Kidney capillary endothelial cell (primary cell): Measurements from ENCODE around the gene TRIOBP.

Experiments
- DNase-seq: peaks from one replicate; pipeline ENCODE4 v3.0.0-alpha.2; 2018; ENCODE audit warnings: low spot score

Gene TRIOBP

DNA sequence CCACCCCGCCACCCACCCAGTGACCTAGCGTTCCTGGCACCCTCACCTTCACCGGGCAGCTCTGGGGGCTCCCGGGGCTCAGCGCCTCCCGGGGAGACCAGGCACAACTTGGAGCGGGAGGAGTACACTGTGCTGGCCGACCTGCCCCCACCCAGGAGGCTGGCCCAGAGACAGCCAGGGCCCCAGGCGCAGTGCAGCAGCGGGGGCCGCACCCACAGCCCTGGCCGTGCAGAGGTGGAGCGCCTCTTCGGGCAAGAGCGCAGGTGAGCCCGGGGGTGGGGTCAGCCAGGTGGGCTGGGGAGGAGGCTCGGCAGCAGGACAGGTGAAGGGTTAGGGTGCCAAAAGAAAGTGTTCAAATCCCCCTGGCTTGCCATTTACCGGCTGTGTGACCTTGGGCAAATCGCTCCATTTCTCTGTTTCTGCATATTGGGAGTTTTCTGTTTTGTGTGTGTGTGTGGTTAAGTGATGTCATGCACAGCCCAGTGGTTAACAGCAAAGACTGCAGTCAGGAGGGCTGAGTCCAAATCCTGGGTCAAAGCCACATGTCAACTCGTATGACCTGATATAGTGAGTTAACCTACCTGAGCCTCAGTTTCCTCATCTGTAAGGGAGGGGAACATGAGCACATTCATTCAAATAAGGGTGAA lies 29.5 kb downstream of the TRIOBP start:
- DNase-seq: no peak

DNA sequence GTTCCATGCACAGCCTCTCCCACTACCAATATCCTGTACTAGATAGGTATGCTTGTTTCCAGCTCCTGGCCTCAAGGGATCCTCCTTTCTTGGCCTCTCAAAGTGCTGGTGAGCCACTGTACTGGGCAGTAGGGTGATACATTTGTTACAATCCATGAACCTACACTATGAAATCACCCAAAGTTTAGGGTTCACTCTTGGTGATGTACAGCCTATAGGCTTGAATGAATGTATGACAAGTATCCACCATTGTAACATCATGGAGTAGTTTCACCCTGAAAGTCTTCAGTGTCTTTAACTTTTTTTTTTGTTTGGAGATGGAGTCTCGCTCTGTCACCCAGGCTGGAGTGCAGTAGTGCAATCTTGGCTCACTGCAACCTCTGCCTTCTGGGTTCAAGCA lies 31.8 kb downstream of the TRIOBP start:
- no peak for DNase-seq

- no peak for DNase-seq
These were observed 35.1 kb downstream of the TRIOBP start for GRCh38 chr22:37731804-37732471.

GRCh38 chr22:37732699-37733607 lies 36.1 kb downstream of the TRIOBP start:
- DNase-seq: no peak

DNA sequence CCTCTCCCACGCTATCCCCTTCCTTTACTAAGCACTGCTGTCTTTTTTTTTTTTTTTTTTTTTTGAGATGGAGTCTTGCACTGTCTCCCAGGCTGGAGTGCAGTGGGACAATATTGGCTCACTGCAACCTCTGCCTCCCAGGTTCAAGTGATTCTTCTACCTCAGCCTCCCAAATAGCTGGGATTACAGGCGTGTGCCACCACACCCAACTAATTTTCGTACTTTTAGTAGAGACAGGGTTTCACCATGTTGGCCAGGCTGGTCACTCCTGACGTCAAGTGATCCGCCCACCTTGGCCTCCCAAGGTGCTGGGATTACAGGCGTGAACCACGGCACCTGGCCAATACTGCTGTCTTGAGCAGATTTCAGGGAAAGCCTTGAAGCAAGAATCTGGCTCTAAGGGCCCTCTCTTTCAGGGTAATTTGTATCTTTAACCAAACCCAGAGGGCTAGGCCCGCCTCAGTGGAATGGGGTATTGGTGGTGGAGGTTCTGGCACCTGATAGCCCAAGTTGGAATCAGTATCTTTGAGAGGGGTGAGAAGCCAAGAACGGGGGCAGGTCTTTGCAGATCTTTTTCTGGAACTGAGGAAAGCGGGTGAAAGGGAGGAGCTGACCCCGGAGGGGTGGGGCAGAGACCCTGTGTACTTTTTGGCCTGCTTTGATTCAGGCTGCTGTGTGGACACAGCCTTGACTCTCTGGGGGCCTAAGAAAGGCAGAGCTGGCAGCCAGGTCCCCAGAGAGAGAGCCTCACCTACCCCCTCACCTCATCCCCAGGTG lies 37.0 kb downstream of the TRIOBP start:
- no peak for DNase-seq

DNA sequence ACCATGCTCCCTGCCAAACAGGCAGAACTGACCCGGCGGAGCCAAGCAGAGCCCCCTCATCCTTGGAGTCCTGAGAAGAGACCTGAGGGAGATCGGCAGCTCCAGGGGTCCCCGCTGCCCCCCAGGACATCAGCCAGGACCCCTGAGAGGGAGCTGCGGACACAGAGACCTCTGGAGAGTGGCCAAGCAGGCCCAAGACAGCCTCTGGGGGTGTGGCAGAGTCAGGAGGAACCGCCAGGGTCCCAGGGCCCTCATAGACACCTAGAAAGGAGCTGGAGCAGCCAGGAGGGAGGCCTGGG lies 37.5 kb downstream of the TRIOBP start:
- no peak for DNase-seq

DNA sequence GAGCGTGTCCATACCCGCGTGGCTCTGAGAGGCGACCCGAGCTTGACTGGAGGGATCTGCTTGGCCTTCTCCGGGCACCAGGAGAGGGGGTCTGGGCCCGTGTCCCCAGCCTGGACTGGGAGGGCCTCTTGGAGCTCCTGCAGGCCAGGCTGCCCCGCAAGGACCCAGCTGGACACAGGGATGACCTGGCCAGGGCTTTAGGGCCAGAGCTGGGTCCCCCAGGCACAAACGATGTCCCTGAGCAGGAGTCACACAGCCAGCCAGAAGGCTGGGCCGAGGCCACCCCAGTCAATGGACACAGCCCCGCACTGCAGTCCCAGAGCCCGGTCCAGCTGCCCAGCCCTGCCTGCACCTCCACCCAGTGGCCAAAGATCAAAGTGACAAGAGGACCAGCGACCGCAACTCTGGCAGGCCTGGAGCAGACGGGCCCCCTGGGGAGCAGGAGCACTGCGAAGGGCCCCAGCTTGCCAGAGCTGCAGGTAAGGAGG lies 38.2 kb downstream of the TRIOBP start:
- peak; percentile 51 for DNase-seq

DNA sequence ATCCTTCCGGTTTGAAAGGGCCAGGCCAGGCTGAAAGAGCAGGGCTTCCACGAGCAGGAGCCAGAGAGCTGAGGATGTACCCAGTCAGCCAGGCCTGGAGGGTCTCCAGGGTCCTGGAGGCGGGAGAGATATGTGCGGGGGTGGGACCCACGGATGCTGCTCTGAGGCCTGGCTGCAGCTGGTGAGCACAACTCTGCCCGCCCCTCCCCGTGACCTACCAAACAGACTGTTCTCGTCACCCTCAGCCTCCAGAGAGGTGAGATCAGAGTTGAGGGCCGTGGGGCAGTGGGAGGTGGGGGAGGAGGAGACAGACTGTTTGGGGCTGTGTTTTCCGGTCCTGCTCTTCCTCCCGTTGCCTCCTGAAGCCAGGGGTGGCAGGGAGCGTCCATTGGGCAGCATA lies 42.2 kb downstream of the TRIOBP start:
- no peak for DNase-seq

- DNase-seq: no peak
These were observed 42.8 kb downstream of the TRIOBP start for GRCh38 chr22:37739611-37740049.

DNA sequence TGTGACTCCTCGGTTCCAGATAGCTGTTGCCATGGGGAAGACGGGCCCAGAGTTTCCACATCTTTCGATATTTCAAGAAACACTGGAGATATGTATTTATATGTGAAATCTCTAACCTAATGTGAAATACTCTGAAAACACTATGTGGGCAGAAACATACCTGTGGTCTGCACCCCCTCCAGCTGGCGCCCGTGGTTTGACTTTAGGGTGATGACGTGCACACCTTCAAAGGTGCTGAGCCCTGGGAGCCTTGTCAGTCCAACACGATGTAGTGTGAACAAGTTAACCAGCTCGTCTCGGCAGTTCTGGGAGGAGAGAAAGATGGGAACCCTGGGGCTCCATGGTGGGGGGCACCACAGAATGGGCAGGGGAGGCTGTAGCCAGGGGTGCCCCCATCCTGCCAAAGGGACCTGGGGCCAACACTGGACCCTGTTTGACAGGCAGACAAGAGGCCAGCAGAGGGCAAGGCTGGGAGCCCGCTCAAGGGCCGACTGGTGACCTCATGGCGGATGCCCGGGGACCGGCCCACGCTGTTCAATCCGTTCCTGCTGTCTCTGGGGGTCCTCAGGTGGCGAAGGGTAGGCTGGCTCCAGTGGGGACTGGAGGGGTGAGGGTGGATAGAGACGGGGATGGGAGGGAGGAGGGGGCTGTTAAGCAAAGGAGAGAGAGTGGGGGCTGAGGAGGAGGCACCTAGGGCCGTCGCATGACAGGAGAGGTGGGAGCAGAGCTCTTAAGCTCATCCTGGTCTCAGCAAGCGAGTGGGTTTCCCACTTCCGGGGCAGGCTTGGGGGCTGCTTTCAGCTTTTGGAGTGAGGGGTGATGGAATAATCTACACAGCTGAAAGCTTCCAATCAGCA lies 43.8 kb downstream of the TRIOBP start:
- no peak for DNase-seq

DNA sequence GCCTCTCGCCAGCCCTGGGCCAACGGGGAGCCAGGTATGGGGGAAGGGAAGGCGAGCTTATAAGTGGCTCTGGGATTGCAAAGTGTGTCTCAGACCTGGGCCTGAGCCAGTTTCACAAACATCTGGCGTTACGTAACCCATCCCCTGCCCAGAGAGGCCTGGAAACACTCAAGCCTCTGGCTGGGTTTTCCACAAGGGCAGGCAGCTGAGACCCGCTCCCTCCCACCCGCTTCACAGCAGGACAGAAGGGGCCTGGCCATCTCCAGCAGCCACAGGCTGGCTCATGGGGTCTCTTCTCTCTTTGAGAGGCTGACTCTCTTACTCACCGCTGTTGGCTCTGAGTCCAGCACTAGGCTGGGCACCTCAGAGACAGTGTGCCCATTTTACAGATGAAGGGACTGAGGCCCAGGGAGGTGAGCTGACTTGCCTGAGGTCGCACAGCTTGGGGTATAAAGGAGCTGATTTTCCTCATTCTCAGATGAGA lies 44.5 kb downstream of the TRIOBP start:
- DNase-seq: no peak

DNA sequence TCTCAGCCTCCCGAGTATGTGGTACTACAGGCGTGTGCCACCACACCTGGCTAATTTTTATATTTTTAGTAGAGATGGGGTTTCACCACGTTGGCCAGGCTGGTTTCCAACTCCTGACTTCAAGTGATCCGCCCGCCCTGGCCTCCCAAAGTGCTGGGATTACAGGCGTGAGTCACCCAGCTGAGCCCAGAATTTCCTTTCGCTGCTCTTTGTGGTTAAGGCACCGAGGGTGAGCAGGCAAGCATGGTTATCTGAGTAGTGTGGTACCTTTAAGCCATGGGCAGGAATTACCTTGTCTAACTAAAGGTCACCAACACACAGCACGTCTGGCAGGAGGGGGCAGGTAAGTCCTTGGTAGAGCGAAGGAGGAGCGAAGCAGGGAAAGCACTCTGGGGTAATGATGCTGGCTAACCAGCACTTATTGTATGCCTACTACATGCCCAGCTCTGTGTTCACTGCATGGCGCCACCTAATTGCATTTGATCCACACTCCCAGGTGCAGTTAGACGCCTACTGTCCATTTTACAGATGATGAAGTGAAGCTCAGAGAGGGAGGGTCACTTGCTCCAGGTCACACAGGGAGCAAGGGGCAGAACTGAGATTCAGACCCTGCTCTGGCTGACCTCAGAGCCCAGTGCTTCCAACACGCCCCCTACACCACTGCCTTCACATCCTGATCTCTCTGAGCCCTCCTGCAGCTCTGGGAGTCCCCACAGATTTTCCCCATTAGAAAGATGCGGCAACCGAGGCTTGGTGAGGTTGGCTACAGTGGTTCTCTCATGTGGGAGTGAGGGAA lies 45.7 kb downstream of the TRIOBP start:
- DNase-seq: no peak

DNA sequence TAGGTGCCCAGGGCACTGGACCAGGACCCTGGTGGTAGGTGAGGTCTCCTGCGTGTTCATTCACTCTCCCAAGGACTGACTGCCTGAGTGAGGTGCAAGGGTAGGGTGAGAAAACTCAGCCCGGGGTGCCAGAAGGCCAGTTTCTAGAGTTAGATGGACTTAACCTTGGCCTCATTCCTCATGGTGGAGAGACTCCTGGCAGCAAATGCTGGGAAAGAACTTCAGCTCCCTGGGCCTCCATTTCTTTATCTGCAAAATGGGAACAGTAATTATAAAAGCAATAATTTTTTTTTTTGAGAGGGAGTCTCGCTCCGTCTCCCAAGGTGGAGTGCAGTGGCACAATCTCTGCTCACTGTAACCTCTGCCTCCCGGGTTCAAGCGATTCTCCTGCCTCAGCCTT lies 47.7 kb downstream of the TRIOBP start:
- no peak for DNase-seq

DNA sequence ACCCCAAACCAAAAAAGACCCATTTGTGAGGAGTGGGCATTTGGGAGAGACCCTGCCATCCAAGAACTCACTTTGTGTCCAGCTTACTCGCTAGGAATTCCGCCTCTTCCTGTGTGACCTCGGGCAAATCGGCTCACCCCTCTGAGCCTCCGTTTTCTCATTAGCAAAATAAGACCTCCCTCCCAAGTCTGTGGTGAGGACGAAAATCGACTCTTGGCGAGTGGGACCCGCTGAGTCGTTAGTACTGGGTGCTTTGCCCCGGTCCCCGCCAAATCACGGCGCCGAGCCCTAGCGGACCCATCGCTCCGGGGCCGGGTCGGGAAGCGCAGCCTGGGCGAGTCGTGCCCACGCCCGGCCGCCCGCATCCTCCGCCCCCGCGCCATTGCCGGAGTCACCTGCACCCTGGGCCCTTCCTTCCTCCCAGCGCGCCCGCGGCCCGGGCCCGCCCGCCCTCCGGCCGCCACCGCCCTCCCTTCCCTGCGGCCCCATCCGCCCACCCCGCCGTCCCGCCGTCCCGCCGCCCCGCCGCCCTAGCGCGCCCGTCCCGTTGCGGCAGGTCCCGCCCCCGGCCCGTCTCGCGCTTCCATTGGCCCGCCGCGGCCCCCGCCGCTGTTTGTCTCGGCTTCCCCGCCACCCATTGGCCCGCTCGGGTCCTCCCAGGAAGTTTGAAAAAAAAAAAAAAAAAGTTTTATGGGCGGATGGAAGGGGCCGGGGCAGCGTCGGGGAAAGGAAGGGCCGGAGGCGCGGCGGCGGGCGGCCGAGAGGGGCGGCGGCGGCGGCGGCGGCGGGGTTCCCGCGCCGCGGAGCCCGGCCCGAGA lies 48.9 kb downstream of the TRIOBP start:
- DNase-seq: peak; percentile 79

DNA sequence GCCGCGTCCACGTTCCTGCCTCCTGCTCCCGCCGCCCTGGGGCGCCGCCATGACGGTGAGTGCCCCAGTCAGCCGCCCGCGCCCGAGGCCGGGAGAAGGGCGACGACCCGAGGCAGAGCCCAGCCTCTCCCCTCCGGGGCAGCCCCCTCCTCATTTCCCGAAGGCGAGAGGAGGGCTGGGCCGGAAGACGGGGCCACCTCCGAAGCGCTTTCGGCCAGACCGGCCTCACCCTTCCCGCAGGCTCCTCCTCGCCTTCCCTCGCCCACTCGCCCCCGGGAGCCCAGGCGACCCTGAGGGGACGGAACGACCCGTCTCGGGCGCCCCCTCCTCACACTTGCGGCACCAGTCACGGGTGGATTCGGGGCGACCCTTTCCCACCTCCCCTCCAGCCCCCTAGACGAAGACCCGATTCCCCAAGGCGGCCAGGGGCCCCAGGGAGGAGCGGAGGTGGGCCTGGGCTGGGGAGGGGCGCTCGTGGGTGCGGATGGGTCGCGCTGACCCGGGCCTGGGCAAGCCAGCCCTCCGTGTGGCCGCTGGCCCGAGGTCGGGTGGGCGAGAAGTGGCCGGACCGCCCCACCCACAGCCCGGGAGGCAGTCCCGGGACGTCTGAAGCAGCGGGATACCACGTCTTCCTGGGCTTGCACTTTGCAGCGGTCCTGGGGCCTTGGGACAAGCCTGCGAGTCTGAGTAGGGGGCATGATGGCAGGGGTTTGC lies 49.7 kb downstream of the TRIOBP start:
- peak; percentile 35 for DNase-seq

DNA sequence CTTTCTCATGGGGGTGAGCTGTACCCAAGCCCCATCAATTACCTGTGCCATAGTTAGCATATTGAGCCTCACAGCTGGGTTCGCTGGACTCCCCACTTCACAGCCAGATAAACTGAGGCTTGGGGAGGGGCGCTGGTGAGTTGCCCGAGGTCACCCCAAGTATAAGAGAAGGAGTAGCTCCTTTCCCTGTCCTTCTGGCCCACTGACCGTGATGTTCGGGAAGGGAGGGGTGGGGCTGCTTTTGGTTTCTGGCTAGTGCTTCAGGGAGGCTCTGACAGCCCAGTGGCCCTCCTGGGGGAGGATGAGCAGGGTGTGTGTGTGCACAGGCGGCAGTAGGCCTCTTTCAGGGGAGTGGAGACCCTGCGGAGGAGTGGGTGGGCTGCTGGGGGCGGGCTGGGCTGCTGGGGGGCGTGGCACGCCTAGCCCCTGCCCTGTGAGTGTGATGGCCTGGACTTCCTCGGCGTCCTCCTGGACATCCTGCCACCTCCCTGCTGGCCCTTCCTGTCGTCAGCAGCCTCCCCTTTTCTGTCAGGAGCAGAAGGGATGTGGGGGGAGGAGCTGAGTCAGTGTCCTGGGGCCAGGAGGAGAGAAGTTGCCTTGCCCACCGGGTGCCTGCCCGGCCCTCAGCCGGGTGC lies 50.3 kb downstream of the TRIOBP start:
- peak; percentile 78 for DNase-seq

DNA sequence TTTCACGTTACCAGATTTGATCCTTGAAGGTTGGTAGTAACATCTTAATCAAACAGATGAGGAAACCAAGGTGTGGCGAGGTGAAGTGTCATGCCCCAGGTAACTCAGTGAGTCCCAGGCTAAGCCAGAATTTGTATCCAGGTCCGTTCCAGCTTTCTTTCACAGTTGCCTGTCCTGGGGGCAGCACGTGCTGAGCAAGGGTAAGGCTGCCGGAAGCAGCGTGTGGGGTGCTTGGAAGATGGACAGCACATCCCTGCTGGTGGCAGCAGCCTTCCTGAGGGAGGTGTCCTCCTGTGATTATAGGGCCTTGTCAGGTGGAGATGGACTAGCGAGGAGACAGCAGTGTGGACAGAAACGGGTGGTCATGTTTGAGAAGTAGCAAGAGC lies 50.9 kb downstream of the TRIOBP start:
- DNase-seq: no peak

DNA sequence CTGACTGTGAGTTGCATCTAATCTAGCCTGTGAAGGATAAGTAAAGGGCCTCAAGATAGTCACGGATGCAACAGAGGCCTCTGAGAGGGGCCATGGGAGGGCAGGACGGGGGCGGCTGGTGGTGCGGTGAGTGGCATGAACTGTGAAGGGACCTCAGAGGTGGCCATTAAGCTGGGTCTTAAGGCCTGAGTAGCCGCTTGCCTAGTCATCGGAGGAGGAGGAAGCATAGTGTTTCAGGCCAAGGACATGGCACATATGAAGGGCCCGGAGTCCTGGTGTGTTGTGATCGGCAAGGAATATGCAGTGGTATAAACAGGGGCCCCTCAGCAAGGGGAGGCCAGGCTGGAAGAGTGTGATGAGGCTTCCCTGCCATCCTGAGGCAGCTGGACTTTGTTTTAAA lies 51.8 kb downstream of the TRIOBP start:
- DNase-seq: no peak
